HG03045 (cell line): ENCODE results near the gene SERPINI1.

Source experiments
- ATAC-seq: cut with Tn5 transposase; IDR thresholded peaks from one replicate; pipeline ENCODE4 v1.9.1; 2021; ENCODE audit warnings: mild to moderate bottlenecking, moderate library complexity; ENCODE audit not compliant: unreplicated experiment

Gene SERPINI1, protein sequence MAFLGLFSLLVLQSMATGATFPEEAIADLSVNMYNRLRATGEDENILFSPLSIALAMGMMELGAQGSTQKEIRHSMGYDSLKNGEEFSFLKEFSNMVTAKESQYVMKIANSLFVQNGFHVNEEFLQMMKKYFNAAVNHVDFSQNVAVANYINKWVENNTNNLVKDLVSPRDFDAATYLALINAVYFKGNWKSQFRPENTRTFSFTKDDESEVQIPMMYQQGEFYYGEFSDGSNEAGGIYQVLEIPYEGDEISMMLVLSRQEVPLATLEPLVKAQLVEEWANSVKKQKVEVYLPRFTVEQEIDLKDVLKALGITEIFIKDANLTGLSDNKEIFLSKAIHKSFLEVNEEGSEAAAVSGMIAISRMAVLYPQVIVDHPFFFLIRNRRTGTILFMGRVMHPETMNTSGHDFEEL

DNA sequence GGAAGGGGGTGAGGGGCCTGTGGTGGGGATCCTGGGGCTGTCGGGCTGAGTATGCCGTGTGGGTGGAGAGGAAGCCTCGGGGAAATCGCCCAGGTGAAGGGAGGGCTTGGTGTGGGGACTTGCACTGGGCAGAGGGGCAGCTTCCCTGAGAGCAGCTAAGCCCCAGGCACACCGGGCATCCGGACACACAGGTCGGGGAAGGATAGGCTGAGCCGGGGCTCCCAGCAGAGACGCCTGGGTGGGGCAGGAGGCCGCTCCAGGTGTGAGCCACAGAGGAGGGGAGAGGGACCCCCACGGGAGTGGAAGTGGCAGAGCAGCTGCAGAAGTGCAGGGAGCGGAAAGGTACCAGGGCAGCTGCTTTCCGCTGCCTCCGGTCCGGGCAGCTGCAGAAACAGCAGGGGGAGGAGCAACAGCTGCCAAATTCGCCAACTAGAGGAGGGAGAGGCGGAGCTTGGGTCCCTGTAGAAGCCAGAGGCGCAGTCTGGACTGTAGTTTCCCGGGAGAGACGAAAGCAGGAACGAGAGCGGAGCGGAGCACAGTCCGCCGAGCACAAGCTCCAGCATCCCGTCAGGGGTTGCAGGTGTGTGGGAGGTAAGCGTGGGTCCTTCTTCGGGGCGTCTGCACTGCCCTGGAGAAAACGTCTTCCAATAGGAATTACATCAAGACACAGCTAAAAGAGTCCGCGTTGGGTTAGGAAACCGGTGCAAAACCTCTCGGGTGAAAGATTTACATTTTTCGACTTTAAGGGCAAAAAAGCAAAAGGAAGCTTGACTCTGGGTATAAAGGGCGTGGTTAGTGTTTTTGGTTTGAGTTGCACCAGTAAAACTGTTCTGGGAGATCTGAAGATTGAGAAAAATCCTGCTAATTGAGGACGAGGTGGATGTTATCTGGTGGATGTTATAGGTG is at the start of gene SERPINI1:
SERPINI1 (plus strand) TSS at position 489 of the 906 bp plus-strand sequence. CDS start 53,408 bp downstream, outside the sequence.
- ATAC-seq = peak; percentile 61

DNA sequence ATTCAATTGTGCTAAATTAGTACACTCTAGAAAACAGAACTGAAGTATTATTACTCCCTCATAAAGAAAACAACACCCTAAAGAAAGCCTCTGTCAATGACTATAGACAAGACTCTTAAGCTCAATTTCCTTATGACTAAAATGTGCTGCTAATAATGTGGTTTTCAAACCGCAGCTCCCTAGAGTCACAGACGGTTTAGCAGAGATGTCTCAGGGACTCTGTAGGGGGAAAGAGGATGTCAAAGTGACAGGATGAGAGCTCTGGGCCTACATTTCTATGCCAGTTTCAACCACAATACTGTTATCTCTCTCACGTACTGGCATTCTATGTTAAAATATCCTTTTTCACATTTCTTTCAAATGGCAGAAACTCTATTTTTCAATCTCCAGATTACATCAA is 44.2 kb upstream of the SERPINI1 start:
- peak; percentile 100 for ATAC-seq

DNA sequence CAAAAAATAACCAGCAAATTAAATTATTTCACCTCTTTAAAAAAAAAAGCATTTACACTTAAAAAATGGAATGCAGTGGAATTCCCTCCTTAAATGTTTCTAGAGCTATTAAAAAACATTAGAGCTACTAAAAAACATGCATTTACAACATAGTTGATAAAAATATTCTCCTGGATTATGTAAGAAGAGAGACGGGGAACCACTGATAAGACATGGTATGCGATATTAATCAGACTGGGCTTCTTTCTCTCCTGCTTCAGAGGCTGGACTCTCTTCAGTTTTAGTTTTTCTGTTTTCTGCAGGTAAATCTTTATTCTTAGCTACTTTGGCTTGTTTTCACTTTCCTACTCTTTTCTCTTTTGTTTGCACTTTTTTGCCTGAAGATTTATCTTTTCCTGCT is 41.4 kb upstream of the SERPINI1 start:
- ATAC-seq = no peak

DNA sequence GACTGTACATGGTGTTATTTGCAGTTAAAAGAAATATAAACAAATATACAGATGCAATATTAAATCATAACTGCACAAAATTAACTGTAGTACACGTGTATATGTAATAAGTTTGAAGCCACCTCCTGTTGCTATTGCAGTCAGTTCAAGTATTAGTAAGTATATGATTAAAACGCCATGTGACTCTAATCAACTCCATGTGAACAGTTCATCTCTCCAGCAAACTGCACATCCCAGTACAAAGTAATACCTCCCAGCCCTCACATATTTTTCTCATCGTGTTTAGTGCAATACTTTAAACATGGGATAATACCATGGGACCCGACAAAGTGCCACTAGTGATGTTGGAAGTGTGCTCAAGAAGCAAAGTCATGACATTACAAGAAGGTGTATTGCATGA is 35.5 kb upstream of the SERPINI1 start:
- no peak for ATAC-seq

DNA sequence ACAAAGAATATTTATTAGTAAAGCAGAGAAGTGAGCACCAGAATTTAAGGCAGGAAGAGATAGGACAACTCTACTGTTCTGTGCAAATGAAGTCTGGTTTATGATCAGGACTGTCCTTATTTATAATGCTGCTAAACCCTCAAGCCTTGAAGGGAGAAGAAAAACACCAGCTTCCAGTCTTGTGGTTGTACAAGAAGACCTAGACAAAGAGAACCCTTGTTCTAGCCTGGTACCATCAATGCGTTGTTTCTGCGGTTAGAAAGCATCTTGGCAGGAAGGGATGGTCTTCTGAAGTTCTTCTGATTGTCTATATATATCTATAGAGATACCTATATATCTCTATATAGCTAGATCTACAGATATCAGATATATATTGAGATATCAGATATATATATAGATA is 34.6 kb upstream of the SERPINI1 start:
- ATAC-seq = no peak

DNA sequence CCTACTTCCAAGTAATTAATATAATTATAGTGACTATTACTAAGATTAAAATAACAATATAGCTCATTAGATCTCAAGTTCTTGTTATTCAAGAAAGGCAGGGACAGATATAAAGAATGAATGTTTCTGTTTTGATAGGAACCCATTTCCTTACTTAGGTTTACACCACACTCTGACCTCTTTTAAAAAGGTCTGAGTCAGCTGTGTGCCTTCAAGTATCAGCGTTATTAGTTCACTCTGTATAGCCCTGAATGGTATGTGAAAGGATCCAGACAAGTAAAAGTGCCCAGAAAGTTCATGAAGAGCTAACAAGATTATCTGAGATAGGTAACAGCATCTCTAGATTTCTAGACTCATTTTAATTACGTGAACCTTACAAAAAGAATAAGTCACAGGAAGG is 29.7 kb upstream of the SERPINI1 start:
- no peak for ATAC-seq

DNA sequence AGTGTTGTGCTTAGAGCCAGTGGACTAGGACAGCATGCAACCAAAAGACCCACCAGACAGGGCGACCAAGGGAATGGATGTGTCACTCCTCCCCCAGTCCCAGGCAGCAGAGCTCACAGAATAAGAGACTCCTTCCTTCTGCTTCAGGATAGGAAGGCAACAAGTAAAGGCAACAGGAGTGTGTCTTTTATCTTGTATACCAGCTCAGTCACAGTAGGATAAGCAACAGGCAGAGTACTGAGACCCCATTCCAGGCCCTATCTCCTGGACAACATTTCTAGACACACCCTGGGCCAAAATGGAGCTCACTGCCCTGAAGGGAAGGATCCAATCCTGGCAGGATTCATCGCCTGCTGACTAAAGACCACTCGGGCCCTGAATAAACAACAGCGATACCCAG is 25.8 kb upstream of the SERPINI1 start:
- ATAC-seq = no peak

DNA sequence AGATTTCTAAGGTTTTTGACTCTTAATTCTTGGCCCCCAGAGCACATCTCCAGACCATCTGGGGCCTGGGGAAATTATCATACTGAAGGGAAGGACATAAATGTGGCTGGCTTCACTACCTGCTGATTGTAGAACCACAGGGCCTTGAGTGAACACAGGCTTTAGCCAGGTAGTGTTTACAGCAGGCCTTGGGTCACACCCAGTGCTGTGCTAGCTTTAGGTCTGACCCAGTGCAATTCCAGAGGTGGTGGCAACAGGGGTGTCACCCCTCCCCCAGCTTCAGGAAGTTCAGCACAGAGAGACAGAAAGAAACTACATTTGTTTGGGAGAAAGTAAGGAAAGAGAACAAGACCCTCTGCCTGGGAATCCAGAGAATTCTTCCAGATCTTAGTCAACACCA is 25.0 kb upstream of the SERPINI1 start:
- ATAC-seq = no peak

DNA sequence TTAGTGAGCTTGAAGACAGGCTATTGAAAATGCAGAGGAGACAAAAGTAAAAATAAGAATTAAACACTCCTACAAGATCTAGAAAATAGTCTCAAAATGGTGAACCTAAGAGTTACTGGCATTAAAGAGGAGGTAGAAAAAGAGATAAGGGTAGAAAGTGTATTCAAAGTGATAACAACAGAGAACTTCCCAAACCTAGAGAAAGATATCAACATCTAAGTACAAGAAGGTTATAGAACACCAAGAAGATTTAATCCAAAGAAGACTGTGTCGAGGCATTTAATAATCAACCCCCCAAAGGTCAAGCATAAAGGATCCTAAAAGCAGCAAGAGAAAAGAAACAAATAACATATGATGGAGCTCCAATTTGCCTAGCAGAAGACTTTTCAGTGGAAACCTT is 24.1 kb upstream of the SERPINI1 start:
- ATAC-seq = no peak

DNA sequence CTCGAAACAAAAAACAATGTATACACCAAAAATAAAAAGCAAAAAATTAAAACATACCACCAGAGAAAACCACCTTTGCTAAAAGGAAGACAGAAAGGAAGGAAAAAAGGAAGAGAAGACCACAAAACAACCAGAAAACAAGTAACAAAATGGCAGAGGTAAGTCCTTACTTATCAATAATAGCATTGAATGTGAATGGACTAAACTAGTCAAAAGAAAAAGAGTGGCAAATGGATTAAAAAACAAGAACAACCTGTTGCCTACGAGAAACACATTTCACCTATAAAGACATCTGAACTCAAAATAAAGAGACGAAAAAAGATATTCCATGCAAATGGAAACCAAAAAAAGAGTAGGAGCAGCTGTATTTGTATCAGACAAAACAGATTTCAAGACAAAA is 23.1 kb upstream of the SERPINI1 start:
- ATAC-seq = no peak

DNA sequence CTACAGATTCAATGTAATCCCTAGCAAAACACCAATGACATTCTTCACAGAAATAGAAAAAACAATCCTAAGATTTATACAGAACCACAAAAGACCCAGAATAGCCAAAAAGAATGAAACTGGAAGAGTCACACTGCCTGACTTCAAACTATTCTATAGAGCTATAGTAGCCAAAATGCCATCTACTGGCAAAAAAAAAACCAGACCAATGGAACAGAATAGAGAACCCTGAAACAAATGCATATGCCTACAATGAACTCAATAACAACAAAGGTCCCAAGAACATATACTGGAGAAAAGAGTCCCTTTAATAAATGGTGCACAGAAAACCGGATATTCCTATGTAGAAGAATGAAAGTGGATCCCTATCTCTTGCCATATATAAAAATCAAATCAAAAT is 20.6 kb upstream of the SERPINI1 start:
- no peak for ATAC-seq

DNA sequence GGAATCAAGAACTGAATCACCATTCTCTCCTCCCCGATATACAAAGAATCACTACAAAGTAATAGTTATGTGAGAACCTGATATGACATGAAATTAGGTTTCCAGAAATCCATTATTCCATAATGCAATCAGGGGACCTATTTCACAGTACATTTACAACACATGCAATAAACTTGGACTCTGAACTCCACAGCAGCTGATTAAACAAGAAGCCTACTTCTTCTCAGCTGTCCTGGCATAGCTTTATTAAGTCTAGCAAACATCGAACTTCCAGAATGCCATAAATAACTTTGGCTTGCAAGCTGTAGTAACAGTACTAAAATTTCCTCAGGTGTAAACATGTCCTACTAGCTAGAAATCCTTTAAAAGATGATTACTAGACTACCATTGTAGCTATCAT is 18.6 kb upstream of the SERPINI1 start:
- no peak for ATAC-seq

DNA sequence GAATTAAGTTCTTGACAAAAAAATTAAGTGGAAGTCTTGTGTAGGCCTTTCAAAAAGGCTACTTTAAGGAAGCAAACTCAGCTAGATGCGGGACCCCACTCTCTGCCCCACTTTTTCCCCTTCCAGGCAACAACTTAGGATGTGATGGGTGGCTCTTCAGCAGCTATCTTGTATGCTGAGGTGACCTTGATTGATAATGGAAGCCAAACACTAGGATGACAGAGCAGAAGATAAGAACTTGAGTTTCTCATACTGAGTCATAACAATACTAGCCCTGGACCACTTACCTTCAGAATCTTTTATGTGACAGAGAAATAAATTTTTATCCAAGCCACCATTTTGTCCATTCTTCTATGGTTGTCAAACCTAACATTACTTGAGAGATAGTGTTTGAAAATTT is 16.9 kb upstream of the SERPINI1 start:
- ATAC-seq = no peak

DNA sequence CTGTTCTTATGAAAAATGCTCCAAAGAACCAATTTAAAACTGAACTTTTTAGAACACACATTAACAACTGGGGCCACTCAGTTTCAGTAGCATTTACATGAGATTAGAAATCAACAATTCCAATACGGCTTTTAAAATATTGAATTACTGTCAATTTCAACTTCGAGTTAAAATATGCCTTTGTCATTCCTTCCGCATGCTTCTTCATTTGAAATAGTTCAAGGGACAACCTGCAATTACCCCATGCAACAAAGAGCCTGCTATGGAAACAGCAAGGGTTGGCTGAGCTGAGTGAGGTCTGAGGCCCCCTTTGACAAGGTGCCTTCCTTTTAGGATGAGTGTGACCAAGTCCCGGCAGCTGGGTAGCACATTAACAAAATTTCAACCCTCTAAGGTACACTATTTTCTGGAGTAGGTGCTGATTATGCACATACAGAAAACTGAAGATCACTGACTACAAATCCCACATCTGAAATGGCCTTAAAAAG is 12.5 kb upstream of the SERPINI1 start:
- no peak for ATAC-seq

DNA sequence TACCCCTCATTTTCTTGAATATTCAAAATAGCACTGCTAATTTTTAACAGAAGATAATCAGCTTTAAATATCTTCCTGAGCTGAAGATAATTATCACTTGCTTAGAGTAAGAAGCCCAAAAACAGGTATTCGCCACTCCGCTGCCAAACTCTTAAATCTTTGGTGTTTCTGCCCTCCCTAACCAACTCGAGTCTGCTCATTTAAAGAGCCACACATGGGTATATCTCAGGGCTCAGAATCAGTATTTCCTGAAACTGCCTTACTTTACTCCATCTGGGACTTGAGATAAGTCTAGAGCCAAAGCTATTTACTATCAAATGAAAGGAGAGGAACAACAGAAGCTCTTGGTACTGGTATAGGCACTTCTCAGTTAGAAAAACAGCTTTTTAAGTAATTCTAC is 11.6 kb upstream of the SERPINI1 start:
- no peak for ATAC-seq

DNA sequence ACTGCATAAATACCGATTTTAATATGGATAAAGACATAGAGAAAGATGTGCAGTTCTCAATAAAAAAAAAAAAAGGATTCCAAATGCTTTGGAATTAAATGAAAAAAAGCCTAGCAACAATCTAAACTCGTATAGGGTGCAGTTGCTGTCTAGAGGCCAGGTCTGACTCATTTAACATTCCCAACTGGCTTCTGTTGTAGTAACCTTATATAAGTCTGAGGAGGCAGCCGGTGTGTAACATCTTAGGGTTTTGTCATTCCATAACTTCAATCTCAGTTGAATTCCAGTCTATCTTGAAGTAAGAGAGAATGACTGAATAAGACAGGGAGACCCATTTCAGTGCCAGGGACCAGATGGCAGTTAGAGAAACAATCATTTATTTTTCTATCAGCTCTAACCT is 7.3 kb upstream of the SERPINI1 start:
- ATAC-seq = no peak

DNA sequence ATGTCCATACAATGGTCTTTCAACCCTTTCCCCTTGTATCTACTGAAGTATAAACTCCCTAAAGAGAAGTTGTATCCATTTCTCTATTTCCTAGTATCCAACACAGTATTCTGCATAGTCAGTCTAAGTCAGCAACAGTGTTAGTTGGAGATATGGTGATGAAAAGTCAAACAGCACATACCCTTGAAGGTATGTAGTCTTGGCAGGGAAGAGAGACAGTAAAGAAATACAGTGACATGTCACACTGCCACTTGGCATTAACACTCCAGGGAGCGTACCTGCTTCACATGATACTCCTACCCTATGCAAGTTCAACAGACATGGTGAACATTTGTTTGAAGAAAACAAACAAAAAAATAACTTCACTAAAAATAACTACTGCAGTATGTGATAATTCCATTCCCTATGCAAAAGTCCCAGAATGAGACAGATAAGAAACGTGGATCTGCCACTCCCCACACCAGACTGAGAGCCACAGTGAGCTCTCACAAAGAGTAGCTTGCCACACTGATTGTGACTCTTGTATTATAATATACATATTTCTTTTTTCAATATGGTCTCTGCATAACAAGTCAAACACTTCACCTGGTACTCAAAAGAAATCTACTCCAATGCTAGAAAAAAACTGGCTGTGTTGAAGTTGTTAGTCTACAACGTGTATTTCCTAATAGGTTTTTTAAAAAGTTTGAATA is 6.7 kb upstream of the SERPINI1 start:
- no peak for ATAC-seq

DNA sequence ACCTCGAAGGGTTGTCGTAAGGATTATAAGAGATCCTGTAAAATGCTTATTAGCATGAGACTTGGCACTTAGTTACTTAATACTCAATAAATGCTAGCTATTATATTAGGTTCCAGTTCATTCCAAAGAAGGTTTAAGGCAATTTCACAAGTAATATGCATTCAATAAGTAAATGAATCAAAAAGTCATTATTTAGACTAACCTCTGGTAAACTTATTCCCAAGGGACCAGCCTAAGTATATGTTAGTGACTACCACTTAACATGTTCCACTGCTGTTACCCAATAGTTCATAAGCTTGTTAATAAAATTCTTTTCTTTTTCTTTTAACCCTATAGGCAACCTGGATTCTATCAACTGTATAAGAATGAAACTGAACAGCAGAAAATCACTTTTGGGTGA is 5.9 kb upstream of the SERPINI1 start:
- no peak for ATAC-seq

DNA sequence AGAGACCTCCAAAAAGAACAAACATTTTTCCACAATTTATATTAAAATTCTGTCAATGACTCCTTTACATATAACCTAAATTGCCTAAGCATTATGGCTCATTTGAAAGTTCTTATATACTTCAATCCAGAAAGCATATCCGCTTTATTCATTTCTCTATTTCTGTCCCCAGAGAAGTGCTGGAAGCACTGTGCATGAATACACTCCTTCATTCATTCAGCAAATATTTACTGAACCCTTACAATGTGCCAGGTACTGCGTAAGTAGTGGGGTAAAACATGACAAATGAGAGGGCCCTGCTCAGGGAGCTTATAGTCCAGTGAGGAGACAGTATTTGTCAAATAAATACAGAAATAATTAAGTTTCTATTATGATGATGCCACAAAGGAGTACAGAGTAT is 4.1 kb upstream of the SERPINI1 start:
- no peak for ATAC-seq

DNA sequence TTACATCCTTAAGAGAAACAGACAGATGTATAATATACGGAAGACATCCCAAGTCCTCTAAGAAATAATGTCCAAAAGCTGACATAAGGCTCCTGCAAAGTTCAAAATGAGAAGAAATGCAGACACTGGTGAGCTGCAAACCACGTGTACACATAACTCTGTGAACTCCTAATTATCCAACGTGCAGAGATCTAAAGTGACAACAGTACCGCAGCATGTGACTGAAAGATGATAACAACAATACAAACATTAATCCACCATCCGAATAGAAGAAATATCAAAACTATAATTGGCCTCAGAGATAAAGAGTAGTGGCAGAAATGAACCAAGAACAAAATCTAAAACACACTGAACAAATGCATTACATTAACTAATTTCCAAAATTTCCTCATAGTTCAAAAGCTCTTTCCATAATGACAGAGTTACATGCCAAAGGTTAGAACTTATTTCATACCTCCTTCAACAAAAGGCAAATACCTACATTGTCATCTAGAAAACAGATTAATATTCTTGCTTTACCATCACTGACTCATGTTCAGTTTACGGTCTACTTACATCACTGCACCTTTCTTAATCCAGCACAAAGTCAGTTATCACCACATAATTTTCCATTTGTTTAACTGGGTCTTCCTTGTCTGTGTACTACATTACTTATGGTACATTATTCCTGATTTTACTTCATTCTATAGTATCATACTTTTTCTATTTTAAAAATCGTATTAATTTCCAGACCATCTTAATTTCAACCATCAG is 3.0 kb upstream of the SERPINI1 start:
- no peak for ATAC-seq
